ENCODE measurements around the gene ARHGDIG.

GRCh38 chr16:307691-308312 lies 27.4 kb downstream of the ARHGDIG start:
- TF ChIP-seq, protein P1, sequence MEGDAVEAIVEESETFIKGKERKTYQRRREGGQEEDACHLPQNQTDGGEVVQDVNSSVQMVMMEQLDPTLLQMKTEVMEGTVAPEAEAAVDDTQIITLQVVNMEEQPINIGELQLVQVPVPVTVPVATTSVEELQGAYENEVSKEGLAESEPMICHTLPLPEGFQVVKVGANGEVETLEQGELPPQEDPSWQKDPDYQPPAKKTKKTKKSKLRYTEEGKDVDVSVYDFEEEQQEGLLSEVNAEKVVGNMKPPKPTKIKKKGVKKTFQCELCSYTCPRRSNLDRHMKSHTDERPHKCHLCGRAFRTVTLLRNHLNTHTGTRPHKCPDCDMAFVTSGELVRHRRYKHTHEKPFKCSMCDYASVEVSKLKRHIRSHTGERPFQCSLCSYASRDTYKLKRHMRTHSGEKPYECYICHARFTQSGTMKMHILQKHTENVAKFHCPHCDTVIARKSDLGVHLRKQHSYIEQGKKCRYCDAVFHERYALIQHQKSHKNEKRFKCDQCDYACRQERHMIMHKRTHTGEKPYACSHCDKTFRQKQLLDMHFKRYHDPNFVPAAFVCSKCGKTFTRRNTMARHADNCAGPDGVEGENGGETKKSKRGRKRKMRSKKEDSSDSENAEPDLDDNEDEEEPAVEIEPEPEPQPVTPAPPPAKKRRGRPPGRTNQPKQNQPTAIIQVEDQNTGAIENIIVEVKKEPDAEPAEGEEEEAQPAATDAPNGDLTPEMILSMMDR (IDR thresholded peaks at IDR 0.05; ENCODE audit: low read length) = no peak
- TF ChIP-seq EZH2phosphoT487 (IDR thresholded peaks at IDR 0.05; ENCODE audit: low read length) (no peak), EZH2 (optimal IDR thresholded peaks at IDR 0.05; ENCODE audit: low read depth, low read length) (no peak)

Measured in MM.1S (cell line).